ENCODE data around the gene BMPER.

BMPER gene

GRCh38 chr7:33926535-33926934, 21.2 kb downstream of the BMPER start:
- no peak for FAIRE-seq

- FAIRE-seq, result no peak
Observed at GRCh38 chr7:33928986-33929385, 23.6 kb downstream of the BMPER start.

GRCh38 chr7:33932221-33932620, 26.9 kb downstream of the BMPER start:
- FAIRE-seq, result no peak

GRCh38 chr7:33932832-33933468, 27.6 kb downstream of the BMPER start:
- FAIRE-seq, result no peak

- no peak for FAIRE-seq
Observed at GRCh38 chr7:33933611-33934281, 28.4 kb downstream of the BMPER start.

GRCh38 chr7:33934391-33934790, 29.1 kb downstream of the BMPER start:
- no peak for FAIRE-seq

GRCh38 chr7:33936503-33936902, 31.2 kb downstream of the BMPER start:
- FAIRE-seq, result no peak

GRCh38 chr7:33937871-33938270, 32.5 kb downstream of the BMPER start:
- FAIRE-seq, result no peak

GRCh38 chr7:33939121-33939520, 33.8 kb downstream of the BMPER start:
- no peak for FAIRE-seq

GRCh38 chr7:33940503-33940902, 35.2 kb downstream of the BMPER start:
- no peak for FAIRE-seq

- no peak for FAIRE-seq
Observed at GRCh38 chr7:33941418-33941817, 36.1 kb downstream of the BMPER start.

GRCh38 chr7:33946094-33946699, 40.9 kb downstream of the BMPER start:
- FAIRE-seq, result no peak

GRCh38 chr7:33950047-33950714, 44.8 kb downstream of the BMPER start:
- no peak for FAIRE-seq

GRCh38 chr7:33952824-33953223, 47.5 kb downstream of the BMPER start:
- FAIRE-seq, result no peak

- FAIRE-seq, result no peak
Observed at GRCh38 chr7:33958104-33958503, 52.8 kb downstream of the BMPER start.

GRCh38 chr7:33959676-33960075, 54.3 kb downstream of the BMPER start:
- no peak for FAIRE-seq

GRCh38 chr7:33961948-33962347, 56.6 kb downstream of the BMPER start:
- no peak for FAIRE-seq

- no peak for FAIRE-seq
Observed at GRCh38 chr7:33964417-33965182, 59.3 kb downstream of the BMPER start.

GRCh38 chr7:33965183-33965744, 59.9 kb downstream of the BMPER start:
- FAIRE-seq, result no peak

GRCh38 chr7:33968591-33968990, 63.3 kb downstream of the BMPER start:
- no peak for FAIRE-seq

GRCh38 chr7:33970536-33970935, 65.2 kb downstream of the BMPER start:
- FAIRE-seq, result no peak

GRCh38 chr7:33971106-33971505, 65.8 kb downstream of the BMPER start:
- no peak for FAIRE-seq

All from colon (tissue), 2 donors.